ACC112 (cell line): Measurements from ENCODE around the gene NAALADL2.
A peak's percentile ranks its signal among the peaks of the same experiment; 100 is the strongest.
"Not testable (repeated sequence)": the region's sequence is repeated elsewhere in the genome, so short reads cannot be mapped to it uniquely, and the experiment has no call there.

ENCODE experiments used
- H2AFZ ChIP-seq: fragments of 200-600 bp; sonication (generic); one replicate; pipeline ENCODE4 v1.6.0; 2017; ENCODE audit warnings: antibody characterized with exemption, low read length; ENCODE audit not compliant: unreplicated experiment
- H3K27ac ChIP-seq: fragments of 200-600 bp; sonication (generic); 2 replicates; pipeline ENCODE4 v1.5.1; 2014; ENCODE audit warnings: low read depth, mild to moderate bottlenecking, antibody characterized with exemption, low read length, moderate library complexity
- H3K27me3 ChIP-seq: fragments of 200-600 bp; sonication (generic); 2 replicates; pipeline ENCODE4 v1.6.1; 2014; ENCODE audit warnings: mild to moderate bottlenecking, antibody characterized with exemption, low read length, moderate library complexity, mixed read lengths; ENCODE audit not compliant: insufficient read depth
- H3K36me3 ChIP-seq: fragments of 200-600 bp; sonication (generic); 2 replicates; pipeline ENCODE4 v1.6.1; 2016; ENCODE audit warnings: mild to moderate bottlenecking, antibody characterized with exemption, low read length, moderate library complexity, mixed read lengths; ENCODE audit not compliant: insufficient read depth
- H3K4me1 ChIP-seq: fragments of 200-600 bp; sonication (generic); one replicate; pipeline ENCODE4 v1.6.1; 2016; ENCODE audit warnings: low read length, mixed read lengths; ENCODE audit not compliant: insufficient read depth, unreplicated experiment, control insufficient read depth
- H3K4me3 ChIP-seq: fragments of 200-600 bp; sonication (generic); 2 replicates; pipeline ENCODE4 v1.5.1; 2014; ENCODE audit warnings: mild to moderate bottlenecking, low read depth, low read length
- H3K79me2 ChIP-seq: fragments of 200-600 bp; sonication (generic); one replicate; pipeline ENCODE4 v1.6.0; 2016; ENCODE audit warnings: low read length; ENCODE audit not compliant: control insufficient read depth, unreplicated experiment, insufficient read depth

Gene NAALADL2

GRCh38 chr3:175349168-175349567, 490.0 kb downstream of the NAALADL2 start:
- H3K36me3 ChIP-seq = no peaks in the 10 kb centered on the region
- no peak overlapping the region for H2AFZ ChIP-seq
- H3K4me3 ChIP-seq = no peak overlapping the region
- H3K27me3 ChIP-seq = no peaks in the 10 kb centered on the region
- H3K4me1 ChIP-seq = peaks cover 13% of the 10 kb centered on the region
- no peaks in the 10 kb centered on the region for H3K79me2 ChIP-seq
- no peak overlapping the region for H3K27ac ChIP-seq

GRCh38 chr3:175355801-175356335, 496.7 kb downstream of the NAALADL2 start:
- no peaks in the 10 kb centered on the region for H3K36me3 ChIP-seq
- H2AFZ ChIP-seq = no peak overlapping the region
- H3K27ac ChIP-seq = no peak overlapping the region
- peaks cover 15% of the 10 kb centered on the region for H3K4me1 ChIP-seq
- H3K4me3 ChIP-seq = no peak overlapping the region
- H3K79me2 ChIP-seq = no peaks in the 10 kb centered on the region
- H3K27me3 ChIP-seq = no peaks in the 10 kb centered on the region

GRCh38 chr3:175356899-175357324, 497.8 kb downstream of the NAALADL2 start:
- Histone ChIP-seq H3K27me3 (no peaks in the 10 kb centered on the region), H3K79me2 (no peaks in the 10 kb centered on the region), H2AFZ (peak overlapping the region; percentile 59), H3K36me3 (no peaks in the 10 kb centered on the region), H3K4me3 (peak overlapping the region; percentile 43; the same call in 1 of the 2 replicates), H3K27ac (peak overlapping the region; percentile 67), H3K4me1 (peaks cover 15% of the 10 kb centered on the region)

- Histone ChIP-seq H3K36me3 (no peaks in the 10 kb centered on the region), H3K4me3 (no peak overlapping the region), H3K27ac (peak overlapping the region; percentile 67; the same call in 1 of the 2 replicates), H3K27me3 (no peaks in the 10 kb centered on the region), H2AFZ (no peak overlapping the region), H3K79me2 (no peaks in the 10 kb centered on the region), H3K4me1 (peaks cover 15% of the 10 kb centered on the region)
These were observed 498.6 kb downstream of the NAALADL2 start for GRCh38 chr3:175357758-175358157.

- H3K27me3 ChIP-seq = no peaks in the 10 kb centered on the region
- peaks cover 15% of the 10 kb centered on the region for H3K4me1 ChIP-seq
- no peak overlapping the region for H2AFZ ChIP-seq
- H3K79me2 ChIP-seq = no peaks in the 10 kb centered on the region
- H3K27ac ChIP-seq = no peak overlapping the region
- H3K4me3 ChIP-seq = no peak overlapping the region
- no peaks in the 10 kb centered on the region for H3K36me3 ChIP-seq
These were observed 499.8 kb downstream of the NAALADL2 start for GRCh38 chr3:175358935-175359334.

GRCh38 chr3:175370426-175370825, 511.3 kb downstream of the NAALADL2 start:
- not testable (repeated sequence) for H3K79me2 ChIP-seq, H3K4me3 ChIP-seq, H3K36me3 ChIP-seq, H3K27me3 ChIP-seq, H3K4me1 ChIP-seq
- Histone ChIP-seq H3K27ac (peak overlapping the region; percentile 41), H2AFZ (peak overlapping the region; percentile 93)

- H3K4me3 ChIP-seq, H2AFZ ChIP-seq, H3K27ac ChIP-seq, H3K4me1 ChIP-seq, H3K27me3 ChIP-seq, H3K36me3 ChIP-seq, H3K79me2 ChIP-seq: not testable (repeated sequence)
These were observed 512.1 kb downstream of the NAALADL2 start for GRCh38 chr3:175371187-175371586.

GRCh38 chr3:175374705-175375104, 515.6 kb downstream of the NAALADL2 start:
- H3K79me2 ChIP-seq = no peaks in the 10 kb centered on the region

GRCh38 chr3:175378348-175378747, 519.2 kb downstream of the NAALADL2 start:
- no peaks in the 10 kb centered on the region for H3K36me3 ChIP-seq
- peaks cover 1% of the 10 kb centered on the region for H3K4me1 ChIP-seq
- no peak overlapping the region for H2AFZ ChIP-seq
- H3K27ac ChIP-seq = no peak overlapping the region
- H3K79me2 ChIP-seq = no peaks in the 10 kb centered on the region
- no peak overlapping the region for H3K4me3 ChIP-seq
- no peaks in the 10 kb centered on the region for H3K27me3 ChIP-seq

More at GRCh38 chr3:175374705-175375104, 515.6 kb downstream of the NAALADL2 start:
- Histone ChIP-seq H3K27me3 (no peaks in the 10 kb centered on the region), H2AFZ (no peak overlapping the region), H3K27ac (no peak overlapping the region), H3K4me1 (peaks cover 4% of the 10 kb centered on the region), H3K4me3 (no peak overlapping the region), H3K36me3 (no peaks in the 10 kb centered on the region)

GRCh38 chr3:175381685-175382084, 522.6 kb downstream of the NAALADL2 start:
- Histone ChIP-seq H3K79me2 (no peaks in the 10 kb centered on the region), H3K4me1 (peaks cover 12% of the 10 kb centered on the region), H3K27ac (no peak overlapping the region), H2AFZ (no peak overlapping the region), H3K36me3 (no peaks in the 10 kb centered on the region), H3K27me3 (no peaks in the 10 kb centered on the region), H3K4me3 (no peak overlapping the region)

- Histone ChIP-seq H3K36me3 (no peaks in the 10 kb centered on the region), H3K4me1 (peaks cover 18% of the 10 kb centered on the region), H3K79me2 (no peaks in the 10 kb centered on the region), H3K4me3 (no peak overlapping the region), H2AFZ (peak overlapping the region; percentile 86), H3K27me3 (no peaks in the 10 kb centered on the region), H3K27ac (peak overlapping the region; percentile 62)
These were observed 524.2 kb downstream of the NAALADL2 start for GRCh38 chr3:175383371-175383770.
